Measurements from ENCODE around the gene PLXNC1.

PLXNC1 gene

DNA sequence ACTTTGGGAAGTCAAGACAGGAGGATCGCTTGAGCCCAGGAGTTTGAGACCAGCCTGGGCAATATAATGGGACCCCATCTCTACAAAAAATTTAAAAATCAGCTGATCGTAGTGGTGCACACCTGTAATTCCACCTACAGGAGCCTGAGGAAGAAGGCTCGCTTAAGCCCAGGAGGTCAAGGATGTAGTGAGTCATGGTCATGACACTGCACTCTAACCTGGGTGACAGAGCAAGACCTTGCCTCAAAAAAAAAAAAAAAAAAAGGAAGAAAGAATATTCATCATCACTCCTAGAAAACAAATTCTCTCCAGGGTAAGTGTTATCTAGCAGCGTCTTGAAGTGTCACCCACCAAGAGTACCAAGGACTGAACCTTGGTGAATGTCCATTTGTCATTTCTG, 34.2 kb upstream of the PLXNC1 start:
- Histone ChIP-seq H3K9ac (no peak overlapping the region), H3K27me3 (ENCODE audit: insufficient read depth, low read depth) (no peaks in the 10 kb centered on the region), H4K20me1 (ENCODE audit: insufficient read depth) (no peaks in the 10 kb centered on the region), H3K4me2 (no peak overlapping the region), H3K4me1 (ENCODE audit: low read depth, poor library complexity, severe bottlenecking) (no peaks in the 10 kb centered on the region), H2AFZ (ENCODE audit: low read depth) (no peak overlapping the region), H3K4me3 (IDR thresholded peaks at IDR 0.05; ENCODE audit: insufficient read depth, low read depth, low read length) (no peak overlapping the region), H3K36me3 (ENCODE audit: insufficient read depth) (no peaks in the 10 kb centered on the region), H3K27ac (no peak overlapping the region), H3K79me2 (ENCODE audit: insufficient read depth, low read depth) (no peaks in the 10 kb centered on the region)
- TF ChIP-seq, protein P1, sequence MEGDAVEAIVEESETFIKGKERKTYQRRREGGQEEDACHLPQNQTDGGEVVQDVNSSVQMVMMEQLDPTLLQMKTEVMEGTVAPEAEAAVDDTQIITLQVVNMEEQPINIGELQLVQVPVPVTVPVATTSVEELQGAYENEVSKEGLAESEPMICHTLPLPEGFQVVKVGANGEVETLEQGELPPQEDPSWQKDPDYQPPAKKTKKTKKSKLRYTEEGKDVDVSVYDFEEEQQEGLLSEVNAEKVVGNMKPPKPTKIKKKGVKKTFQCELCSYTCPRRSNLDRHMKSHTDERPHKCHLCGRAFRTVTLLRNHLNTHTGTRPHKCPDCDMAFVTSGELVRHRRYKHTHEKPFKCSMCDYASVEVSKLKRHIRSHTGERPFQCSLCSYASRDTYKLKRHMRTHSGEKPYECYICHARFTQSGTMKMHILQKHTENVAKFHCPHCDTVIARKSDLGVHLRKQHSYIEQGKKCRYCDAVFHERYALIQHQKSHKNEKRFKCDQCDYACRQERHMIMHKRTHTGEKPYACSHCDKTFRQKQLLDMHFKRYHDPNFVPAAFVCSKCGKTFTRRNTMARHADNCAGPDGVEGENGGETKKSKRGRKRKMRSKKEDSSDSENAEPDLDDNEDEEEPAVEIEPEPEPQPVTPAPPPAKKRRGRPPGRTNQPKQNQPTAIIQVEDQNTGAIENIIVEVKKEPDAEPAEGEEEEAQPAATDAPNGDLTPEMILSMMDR (conservative IDR thresholded peaks at IDR 0.05; ENCODE audit: low read depth, low read length) = no peak

DNA sequence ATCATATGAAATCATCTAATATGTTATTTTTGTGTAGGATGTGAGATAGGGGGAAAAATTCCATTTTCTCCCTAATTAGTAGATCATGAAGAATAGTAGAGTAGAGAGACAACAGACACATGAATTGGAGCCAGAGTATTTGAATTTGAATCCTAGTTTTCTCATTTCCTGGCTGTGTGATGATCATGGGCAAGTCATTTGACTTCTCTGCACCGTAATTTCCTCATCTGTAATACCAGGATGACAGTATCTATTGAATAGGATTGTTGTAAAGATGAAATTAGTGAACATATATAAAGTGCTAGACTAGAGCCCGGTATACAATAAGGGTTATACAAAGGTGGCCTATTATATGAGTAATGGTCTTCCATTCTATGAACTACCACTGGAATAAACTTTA, 32.2 kb upstream of the PLXNC1 start:
- H2AFZ ChIP-seq (ENCODE audit: low read depth) = no peak overlapping the region
- TF ChIP-seq, protein P1 (conservative IDR thresholded peaks at IDR 0.05; ENCODE audit: low read depth, low read length) = no peak
- no peak overlapping the region for H3K4me2 ChIP-seq
- H3K27me3 ChIP-seq (ENCODE audit: insufficient read depth, low read depth) = no peaks in the 10 kb centered on the region
- H4K20me1 ChIP-seq (ENCODE audit: insufficient read depth) = no peaks in the 10 kb centered on the region
- H3K9ac ChIP-seq = no peak overlapping the region
- no peaks in the 10 kb centered on the region for H3K79me2 ChIP-seq (ENCODE audit: insufficient read depth, low read depth)
- no peaks in the 10 kb centered on the region for H3K36me3 ChIP-seq (ENCODE audit: insufficient read depth)
- no peaks in the 10 kb centered on the region for H3K4me1 ChIP-seq (ENCODE audit: low read depth, poor library complexity, severe bottlenecking)
- H3K4me3 ChIP-seq (IDR thresholded peaks at IDR 0.05; ENCODE audit: insufficient read depth, low read depth, low read length) = no peak overlapping the region
- H3K27ac ChIP-seq = no peak overlapping the region

DNA sequence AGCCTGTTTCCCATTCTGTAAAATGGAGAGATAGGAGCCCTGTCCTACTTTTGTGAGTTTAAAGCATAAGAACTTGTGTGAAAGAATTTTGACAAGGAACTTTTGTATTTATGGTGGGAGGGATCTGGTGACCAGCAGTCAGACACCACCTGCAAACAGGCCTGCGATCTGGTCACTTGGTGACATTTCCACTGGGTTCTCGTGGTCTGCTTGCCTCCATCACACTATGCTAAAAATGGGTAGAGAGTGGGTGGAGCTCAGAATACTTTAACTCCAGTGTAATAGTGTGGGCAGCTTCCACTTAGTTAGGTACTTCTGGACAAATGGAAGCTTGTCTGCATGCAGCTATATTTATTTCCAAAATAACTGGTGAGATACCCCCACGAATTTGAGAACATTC, 26.5 kb upstream of the PLXNC1 start:
- no peaks in the 10 kb centered on the region for H3K4me1 ChIP-seq (ENCODE audit: low read depth, poor library complexity, severe bottlenecking)
- H3K27me3 ChIP-seq (ENCODE audit: insufficient read depth, low read depth) = no peaks in the 10 kb centered on the region
- H3K27ac ChIP-seq = no peak overlapping the region
- H4K20me1 ChIP-seq (ENCODE audit: insufficient read depth) = no peaks in the 10 kb centered on the region
- TF ChIP-seq, protein P1 (conservative IDR thresholded peaks at IDR 0.05; ENCODE audit: low read depth, low read length) = no peak
- H3K36me3 ChIP-seq (ENCODE audit: insufficient read depth) = no peaks in the 10 kb centered on the region
- no peak overlapping the region for H3K4me2 ChIP-seq
- no peak overlapping the region for H3K9ac ChIP-seq
- no peak overlapping the region for H3K4me3 ChIP-seq (IDR thresholded peaks at IDR 0.05; ENCODE audit: insufficient read depth, low read depth, low read length)
- H2AFZ ChIP-seq (ENCODE audit: low read depth) = no peak overlapping the region
- no peaks in the 10 kb centered on the region for H3K79me2 ChIP-seq (ENCODE audit: insufficient read depth, low read depth)

DNA sequence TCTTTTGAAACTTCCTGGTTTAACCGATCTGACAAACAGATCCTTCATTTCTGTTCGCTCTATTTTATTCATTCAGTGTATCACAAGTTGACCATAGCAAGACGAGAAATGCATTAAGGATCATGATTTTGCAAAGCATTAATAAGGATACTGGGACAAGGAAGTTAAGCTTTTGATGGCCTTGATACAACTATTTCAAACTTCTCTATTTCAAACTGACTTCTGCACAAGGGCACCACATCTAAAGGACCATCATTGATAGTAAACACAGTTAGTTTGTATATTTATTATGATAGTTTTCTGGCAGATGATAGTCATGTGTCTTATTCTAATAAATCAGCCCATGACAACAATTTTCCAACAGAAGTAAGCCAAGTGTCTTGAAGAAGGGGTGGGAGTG, 25.8 kb upstream of the PLXNC1 start:
- H3K4me1 ChIP-seq (ENCODE audit: low read depth, poor library complexity, severe bottlenecking) = no peaks in the 10 kb centered on the region
- no peaks in the 10 kb centered on the region for H4K20me1 ChIP-seq (ENCODE audit: insufficient read depth)
- no peak overlapping the region for H3K4me2 ChIP-seq
- H3K27me3 ChIP-seq (ENCODE audit: insufficient read depth, low read depth) = no peaks in the 10 kb centered on the region
- no peak overlapping the region for H3K9ac ChIP-seq
- H3K4me3 ChIP-seq (IDR thresholded peaks at IDR 0.05; ENCODE audit: insufficient read depth, low read depth, low read length) = no peak overlapping the region
- no peaks in the 10 kb centered on the region for H3K79me2 ChIP-seq (ENCODE audit: insufficient read depth, low read depth)
- no peaks in the 10 kb centered on the region for H3K36me3 ChIP-seq (ENCODE audit: insufficient read depth)
- TF ChIP-seq, protein P1 (conservative IDR thresholded peaks at IDR 0.05; ENCODE audit: low read depth, low read length) = no peak
- no peak overlapping the region for H3K27ac ChIP-seq
- no peak overlapping the region for H2AFZ ChIP-seq (ENCODE audit: low read depth)

DNA sequence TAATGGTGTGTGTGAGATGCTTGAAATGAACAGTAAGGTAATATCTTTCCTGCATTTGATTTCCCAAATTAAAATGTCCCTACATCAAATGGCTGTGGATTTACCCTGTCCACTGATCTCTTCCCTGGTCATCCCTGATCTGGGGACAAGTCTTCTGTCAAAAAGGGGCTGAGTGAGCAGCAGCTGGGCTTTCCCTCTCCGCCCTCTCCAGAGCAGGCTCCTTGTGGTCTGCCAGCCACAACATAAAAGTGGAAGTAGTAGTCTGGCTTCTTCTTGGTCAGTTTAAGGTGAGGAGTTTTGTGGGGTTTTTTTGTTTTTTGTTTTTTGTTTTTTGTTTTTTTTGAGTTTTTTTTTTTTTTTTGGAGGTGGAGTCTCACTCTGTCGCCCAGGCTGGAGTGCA, 25.2 kb upstream of the PLXNC1 start:
- no peak overlapping the region for H3K4me2 ChIP-seq
- H3K4me1 ChIP-seq (ENCODE audit: low read depth, poor library complexity, severe bottlenecking) = no peaks in the 10 kb centered on the region
- H4K20me1 ChIP-seq (ENCODE audit: insufficient read depth) = no peaks in the 10 kb centered on the region
- H3K27ac ChIP-seq = no peak overlapping the region
- H3K79me2 ChIP-seq (ENCODE audit: insufficient read depth, low read depth) = no peaks in the 10 kb centered on the region
- H3K36me3 ChIP-seq (ENCODE audit: insufficient read depth) = no peaks in the 10 kb centered on the region
- TF ChIP-seq, protein P1 (conservative IDR thresholded peaks at IDR 0.05; ENCODE audit: low read depth, low read length) = no peak
- H3K4me3 ChIP-seq (IDR thresholded peaks at IDR 0.05; ENCODE audit: insufficient read depth, low read depth, low read length) = no peak overlapping the region
- H3K9ac ChIP-seq = no peak overlapping the region
- no peaks in the 10 kb centered on the region for H3K27me3 ChIP-seq (ENCODE audit: insufficient read depth, low read depth)
- H2AFZ ChIP-seq (ENCODE audit: low read depth) = no peak overlapping the region
